GM18519 (cell line): ENCODE results near the gene ARHGAP11B.
"Not testable (repeated sequence)": the region's sequence is repeated elsewhere in the genome, so short reads cannot be mapped to it uniquely, and the experiment has no call there.

Experiments
- ATAC-seq: cut with Tn5 transposase; IDR thresholded peaks from one replicate; pipeline ENCODE4 v1.9.1; 2021; ENCODE audit warnings: mild to moderate bottlenecking, moderate library complexity; ENCODE audit not compliant: unreplicated experiment, low FRiP score

Gene ARHGAP11B

DNA sequence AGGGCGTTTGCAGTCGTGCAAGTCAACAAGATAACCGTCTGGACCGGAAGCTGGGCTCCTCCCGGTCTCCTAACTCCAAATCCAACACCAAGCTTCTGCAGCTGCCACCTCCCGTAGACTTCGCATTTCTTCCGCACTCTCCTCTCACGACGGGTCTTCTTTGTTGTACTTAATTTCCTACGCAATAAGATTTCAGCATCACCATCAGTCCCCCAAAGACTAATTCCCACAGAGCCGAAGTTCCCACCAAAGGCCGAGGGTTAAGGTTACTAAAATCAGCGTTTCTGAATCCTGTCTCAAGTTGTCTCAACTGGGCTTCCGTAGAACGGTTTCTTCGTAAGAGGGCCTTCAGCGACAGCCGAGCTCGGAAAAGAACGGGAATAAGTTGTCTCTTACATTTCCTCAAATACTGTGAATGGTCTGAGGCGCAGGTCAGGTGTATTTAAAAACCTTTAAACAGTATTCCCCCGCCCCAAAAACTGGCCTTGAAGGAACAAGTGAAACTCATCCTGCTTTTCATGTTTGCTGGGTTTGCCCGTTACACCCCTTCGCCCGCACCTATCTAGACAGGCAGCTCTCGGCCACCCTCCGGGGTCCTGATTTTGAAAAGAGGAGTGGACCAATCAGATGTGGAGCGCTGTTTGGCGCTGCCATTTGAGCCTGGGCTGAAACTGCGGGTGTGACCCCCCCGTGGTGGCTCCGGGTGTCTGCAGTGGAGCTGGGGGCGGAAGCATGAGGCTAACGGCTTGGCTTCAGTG lies at the start of gene ARHGAP11B:
Gene ARHGAP11B (plus strand): TSS at position 693 of the 758 bp plus-strand sequence.
- ATAC-seq, result peak; percentile 91

DNA sequence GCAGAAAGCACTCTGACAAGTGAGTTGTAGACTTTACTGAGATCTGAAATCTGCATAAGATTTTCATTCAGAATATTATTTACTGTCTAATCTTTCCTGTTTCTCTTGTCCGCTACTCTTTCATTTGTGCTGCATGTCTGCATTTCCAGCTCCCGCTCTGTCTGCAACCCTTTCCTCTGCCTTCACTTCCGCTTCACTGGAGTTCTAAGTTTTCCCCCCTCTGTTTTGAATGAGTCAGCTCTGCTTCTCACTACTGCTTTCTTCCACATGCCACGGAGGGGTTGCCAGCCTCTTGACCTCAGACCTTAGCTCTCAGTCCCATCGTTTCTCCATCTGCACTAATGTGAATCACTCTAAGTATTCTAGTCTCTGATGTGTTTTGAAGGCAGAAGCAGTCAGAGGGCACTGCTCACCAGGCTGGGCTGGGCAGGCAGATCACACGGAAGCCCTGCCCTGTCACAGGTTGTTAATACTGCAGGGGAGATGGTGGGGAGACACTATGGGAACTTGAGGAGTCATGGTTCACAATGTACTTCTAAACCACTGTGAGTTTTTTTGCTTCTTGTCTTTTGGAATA lies 46.4 kb upstream of the ARHGAP11B start:
- ATAC-seq, result not testable (repeated sequence)

DNA sequence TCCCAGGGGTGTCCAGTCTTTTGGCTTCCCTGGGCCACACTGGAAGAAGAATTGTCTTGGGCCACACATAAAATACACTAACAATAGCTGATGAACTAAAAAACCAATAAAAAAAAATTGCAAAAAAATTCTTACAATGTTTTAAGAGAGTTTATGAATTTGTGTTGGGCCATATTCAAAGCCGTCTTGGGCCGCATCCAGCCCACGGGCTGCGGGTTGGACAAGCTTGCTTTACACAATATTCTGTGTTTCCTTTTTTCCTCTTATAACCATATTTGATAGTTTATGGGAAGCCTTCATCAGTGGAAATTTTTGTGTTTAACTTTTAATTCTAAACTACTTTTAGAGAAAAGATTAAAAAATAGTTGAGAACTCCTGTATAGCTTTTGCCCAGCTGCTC lies 45.2 kb upstream of the ARHGAP11B start:
- not testable (repeated sequence) for ATAC-seq

DNA sequence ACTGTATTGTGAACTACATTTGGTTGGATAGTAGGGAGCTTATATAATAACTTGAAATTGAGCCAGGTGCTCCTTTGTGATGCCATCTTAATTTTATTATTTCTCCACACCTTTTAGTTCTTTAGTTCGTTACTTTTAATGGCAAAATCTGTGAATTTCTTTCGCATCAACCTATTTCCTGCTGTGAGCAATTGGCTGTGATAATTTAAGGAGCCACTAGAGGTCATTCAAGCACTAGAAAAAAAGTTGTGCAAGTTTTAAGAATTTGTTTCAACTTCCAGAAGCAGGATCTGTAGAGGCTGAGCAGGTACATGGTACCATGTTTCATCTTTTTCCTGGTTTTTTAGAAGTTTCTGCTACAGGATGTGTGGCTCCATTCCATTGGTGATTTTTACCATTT lies 27.0 kb upstream of the ARHGAP11B start:
- not testable (repeated sequence) for ATAC-seq

DNA sequence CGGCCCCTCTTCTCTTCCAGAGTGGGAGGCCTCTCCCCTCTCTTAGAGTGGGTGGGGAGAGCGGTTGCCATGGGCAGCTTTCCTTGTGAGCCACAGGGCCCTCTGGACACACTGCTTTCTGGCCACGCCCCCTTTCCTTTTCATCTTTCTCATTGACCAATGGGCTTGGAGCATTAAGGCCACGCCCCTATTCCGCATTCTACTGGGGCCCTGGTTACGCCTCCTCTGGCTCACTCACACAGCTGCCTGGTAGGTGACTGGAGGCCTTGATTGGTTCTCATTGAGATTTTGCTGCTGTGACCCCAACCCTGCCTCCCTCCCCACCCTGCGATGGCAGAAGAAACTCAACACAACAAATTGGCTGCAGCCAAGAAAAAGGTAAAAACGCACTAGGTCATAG lies 22.1 kb upstream of the ARHGAP11B start, which contains the start of gene GOLGA8H:
Gene GOLGA8H (plus strand): TSS at position 233 of the 400 bp plus-strand sequence. CDS start 98 bp downstream, at position 331.
- not testable (repeated sequence) for ATAC-seq

DNA sequence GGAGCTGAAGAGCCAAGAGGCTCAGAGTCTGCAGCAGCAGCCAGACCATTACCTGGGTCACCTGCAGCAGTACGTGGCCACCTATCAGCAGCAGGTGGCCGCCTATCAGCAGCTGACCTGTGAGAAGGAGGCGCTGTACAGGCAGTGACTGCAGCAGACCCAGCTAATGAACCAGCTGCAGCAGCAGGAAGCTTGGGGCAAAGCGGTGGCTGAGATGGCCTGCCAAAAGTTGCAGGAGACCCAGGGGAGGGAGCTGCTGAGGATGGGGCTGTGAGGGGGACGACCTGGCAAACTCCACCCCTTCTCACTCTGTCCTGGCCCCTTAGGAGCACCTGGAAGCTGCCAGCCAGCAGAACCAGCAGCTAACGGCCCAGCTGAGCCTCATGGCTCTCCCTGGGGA lies 13.7 kb upstream of the ARHGAP11B start:
- not testable (repeated sequence) for ATAC-seq

DNA sequence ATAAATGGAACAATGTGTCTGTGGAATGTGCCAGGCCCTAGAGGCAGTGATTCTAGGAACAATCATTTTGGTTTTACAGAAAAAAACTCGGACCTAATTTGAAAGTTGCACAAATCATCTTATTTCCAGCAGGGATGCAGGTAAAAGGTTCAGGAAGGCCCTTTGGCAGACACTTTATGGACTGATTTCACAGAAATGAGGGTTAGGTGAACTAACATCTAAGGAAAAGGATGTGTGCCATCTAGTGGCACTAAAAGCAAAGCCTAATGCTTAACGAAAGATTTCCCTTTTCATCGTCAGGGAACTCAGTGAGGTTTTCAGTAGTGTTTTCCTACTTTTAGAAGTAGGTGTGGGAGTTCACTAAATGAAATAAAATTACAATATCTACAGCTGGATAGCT lies 4.6 kb upstream of the ARHGAP11B start:
- ATAC-seq, result not testable (repeated sequence)

DNA sequence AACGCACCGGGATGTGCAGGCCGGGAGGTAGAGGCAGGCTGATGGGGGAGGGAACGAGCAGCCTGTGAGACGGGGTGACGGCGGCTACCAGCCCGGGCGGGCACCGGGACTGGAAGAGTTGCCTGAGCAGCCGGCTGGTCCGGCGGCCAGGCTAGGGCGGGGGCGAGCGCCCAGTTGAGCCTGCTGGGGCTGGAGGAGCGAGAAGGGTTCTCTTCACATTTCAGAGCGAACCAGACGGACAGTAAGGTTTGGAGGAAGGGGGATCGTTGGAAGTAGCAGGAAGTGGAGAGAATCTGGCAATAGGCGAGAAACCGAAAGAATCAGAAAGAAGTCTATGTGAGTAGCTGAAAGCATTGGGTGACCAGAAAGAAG lies 252 bp downstream of the ARHGAP11B start:
- ATAC-seq, result not testable (repeated sequence)

DNA sequence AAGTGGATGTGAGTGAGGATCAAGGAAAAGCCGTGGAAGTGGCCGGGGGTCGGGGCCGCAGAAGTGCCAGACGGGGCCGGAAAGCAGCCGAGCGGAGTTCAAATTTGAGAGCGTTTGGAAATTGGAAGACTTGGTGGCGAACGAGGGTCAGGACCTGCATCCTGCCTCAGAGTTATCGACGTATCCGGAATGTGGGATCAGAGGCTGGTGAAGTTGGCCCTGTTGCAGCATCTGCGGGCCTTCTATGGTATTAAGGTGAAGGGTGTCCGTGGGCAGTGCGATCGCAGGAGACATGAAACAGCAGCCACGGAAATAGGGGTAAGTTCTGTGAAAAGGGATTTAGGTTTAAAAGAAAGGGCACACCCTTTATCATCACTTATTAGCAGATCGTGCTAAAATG lies 704 bp downstream of the ARHGAP11B start:
- ATAC-seq, result not testable (repeated sequence)

DNA sequence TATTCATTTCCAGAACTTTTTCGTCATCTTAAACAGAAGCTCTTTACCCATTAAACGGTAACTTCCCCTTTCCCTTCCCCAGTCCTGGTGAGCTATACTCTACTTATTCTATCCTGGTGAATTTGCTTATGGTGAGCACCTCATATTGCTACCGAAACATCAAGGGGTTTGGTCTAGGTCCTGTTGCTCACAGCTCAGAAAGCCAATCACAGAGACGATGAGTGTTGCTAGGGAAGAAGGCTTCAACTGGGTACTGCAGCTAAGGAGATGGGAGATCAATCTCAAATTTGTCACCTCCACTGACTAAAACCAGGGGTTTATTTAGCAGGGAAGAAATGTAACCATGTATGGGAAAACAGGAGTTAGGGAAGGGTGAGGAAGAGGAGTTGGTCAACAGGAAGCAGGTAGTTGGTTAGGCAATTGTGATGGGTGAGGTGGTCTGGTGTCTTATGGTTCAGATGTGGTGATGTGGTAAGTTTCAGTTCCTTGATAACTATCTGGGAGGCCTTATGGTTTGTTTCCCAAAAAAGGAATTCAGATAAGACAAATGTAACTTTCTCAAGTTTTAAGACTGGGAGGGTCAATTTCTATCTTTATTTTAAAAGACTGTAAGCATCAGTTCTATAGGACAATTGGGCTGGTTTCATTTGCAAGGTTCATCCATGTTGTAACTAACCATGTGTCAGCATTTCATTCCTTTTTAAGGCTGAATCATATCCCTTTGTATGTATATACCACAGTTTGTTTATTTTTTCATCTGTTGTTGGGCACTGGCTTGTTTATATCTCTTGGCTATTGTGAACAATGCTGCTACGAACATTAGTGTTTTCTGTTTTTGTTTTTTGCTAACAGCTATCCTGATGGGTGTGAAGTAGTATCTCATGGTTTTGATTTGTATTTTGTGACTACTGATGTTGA lies 24.3 kb downstream of the ARHGAP11B start:
- peak; percentile 65 for ATAC-seq

DNA sequence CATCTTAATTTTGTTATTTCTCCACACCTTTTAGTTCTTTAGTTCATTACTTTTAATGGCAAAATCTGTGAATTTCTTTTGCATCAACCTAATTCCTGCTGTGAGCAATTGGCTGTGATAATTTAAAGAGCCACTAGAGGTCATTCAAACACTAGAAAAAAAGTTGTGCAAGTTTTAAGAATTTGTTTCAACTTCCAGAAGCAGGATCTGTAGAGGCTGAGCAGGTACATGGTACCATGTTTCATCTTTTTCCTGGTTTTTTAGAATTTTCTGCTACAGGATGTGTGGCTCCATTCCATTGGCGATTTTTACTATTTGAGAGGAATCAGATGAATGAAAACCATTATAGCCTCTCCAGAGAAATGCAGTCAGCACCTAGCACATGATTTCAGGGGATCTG lies 35.2 kb downstream of the ARHGAP11B start:
- ATAC-seq, result not testable (repeated sequence)

DNA sequence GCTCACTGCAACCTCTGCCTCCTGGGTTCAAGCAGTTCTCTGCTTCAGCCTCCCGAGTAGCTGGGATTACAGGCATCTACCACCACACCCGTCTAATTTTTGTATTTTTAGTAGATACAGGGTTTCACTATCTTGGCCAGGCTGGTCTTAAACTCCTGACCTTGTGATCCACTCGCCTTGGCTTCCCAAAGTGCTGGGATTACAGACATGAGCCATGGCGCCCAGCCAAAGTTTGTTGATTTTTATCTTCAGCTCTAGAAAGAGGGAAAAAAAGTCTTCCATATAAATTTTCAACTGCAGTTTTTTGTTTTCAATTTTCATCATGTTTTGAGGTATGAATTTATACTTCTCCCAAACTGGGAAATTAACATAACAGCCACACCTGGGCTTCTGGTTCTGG lies 43.7 kb downstream of the ARHGAP11B start:
- ATAC-seq, result not testable (repeated sequence)

DNA sequence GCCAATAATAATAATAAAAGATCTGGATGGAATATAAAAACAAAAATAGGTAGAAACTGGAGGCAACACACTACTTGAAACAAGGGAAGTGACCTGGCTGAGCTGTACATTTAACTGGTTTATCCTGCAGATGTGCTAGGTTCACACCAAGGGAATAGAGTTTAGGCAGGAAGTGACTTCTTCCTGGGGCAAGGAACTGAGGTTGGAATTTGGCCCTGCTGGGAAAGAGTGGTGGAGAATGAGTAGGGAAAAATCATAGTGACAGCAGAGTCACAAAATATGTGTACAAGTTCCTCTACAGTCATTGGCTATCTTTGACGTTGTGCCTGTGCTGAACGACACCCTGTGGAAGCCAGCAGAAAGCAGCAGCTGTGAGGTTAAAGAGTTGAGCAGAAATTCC lies 44.1 kb downstream of the ARHGAP11B start:
- ATAC-seq, result no peak

DNA sequence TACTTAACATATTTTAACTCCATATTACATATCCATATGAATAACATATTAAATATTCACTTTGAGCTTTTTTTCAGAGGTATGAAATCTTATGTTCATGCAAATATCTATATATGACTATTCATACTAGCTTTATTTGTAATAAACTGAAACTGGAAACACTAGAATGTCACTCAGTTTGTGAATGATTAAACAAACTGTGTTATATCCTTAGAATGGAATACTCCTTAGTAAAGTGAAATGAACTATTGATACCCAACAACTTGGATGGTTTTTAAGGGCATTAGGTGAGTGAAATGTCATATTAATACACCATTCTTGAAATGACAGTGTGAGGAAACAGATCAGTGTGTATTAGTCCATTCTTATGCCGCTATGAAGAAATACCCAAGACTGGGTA lies 45.4 kb downstream of the ARHGAP11B start:
- ATAC-seq, result no peak

DNA sequence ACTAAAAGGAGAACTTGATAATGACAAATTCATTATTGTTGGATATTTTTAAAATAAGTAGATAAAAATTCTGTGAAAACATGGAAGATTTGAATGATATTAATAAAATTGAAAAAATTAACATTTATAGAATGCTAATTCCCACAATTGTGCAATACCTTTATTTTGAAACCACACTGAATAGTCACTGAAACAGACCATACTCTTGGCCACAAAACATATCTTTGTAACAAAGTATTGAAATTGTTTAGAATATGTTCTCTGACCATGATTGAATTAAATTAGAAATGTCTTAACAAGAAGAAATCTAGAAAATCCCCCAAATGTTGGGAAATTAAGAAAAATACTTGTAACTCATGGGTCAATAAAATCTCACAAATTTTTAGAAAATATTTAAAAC lies 49.2 kb downstream of the ARHGAP11B start:
- no peak for ATAC-seq

DNA sequence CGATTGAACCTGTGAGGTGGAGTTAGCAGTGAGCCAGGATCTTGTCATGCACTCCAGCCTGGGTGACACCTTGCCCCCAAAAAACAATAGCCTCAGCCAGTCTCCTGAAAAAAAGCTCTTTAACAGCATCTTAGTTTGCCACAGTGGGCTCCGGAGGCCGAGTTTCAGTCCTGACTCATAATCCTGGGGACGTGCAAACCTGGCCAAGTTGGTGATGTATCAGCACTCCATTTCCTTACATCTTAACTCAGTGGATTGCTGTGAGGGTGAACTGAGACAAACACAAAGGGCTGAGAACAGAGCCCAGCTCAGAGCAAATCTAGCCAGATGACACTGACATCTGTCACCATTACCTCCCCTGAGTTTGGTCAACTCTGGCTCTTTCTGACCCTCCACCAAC lies 50.0 kb downstream of the ARHGAP11B start:
- not testable (repeated sequence) for ATAC-seq

DNA sequence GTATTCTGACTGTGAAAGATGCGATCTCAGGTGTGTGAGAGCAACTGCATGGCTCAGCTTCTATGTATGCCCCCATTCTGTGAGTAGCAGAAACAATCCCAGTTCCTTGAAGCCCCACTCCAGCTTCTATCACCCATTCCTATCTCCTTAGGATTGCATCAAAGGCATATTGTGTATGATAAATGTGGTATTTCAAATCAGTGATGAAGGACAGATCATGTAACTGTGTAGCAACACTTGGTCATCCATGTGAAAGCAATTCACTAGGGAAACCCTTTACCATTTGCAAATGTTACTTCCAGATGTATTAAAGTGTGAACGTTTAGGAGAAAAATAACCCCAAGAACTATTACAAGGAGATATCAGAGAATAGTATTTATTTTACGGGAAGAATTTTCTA lies 55.1 kb downstream of the ARHGAP11B start:
- not testable (repeated sequence) for ATAC-seq

DNA sequence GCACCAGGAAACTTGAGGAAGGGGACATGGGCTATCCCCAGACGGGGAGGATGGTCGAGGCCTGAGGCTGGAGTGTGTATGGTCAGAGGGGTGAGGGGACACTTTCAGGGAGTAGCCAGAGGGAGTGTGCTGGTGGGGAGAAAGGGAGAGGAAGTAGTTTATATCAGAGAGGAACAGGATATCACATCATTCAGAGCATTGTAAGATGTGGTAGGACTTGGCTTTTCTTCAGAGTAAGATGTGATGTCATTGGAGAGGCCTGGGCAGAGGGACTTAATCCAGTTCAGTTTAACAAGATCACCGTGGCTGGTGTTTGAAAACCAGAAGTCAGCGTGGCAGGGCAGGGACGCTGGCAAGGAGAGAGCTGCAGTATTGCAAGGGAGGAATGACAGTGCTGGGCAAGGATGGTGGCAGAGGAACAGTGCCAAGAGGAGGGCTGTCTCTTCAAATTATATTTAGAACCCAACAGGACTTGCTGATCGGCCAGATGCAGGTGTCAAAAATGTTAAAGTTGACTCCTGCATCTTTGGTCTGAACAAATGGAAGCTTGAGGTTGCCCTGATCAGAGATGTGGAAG lies 59.9 kb downstream of the ARHGAP11B start:
- not testable (repeated sequence) for ATAC-seq

DNA sequence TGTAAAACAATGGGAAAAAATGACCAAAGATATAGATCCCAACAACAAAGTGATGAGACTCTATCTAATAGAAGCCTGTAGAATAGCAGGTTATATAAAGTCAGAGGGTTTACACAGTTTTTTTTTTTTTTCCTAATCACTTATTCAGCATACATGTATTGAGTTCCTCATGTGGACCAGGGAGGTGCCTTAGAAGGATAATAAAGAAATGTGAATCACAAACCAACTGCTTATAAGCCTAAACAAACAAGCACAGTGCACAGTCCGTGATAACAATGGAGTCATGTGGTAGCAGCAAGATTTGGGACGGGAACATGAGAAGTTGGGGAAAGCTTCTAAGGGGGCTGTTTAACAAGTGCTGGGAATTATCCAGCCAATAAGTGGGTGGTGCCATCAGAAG lies 60.7 kb downstream of the ARHGAP11B start:
- not testable (repeated sequence) for ATAC-seq
